Keratinocyte (primary cell): Measurements from ENCODE around the gene KRT7.
A peak's percentile ranks its signal among the peaks of the same experiment; 100 is the strongest.

Source experiments
- EZH2 ChIP-seq: IDR thresholded peaks from one replicate; pipeline ENCODE4 v1.6.1; 2012; ENCODE audit warnings: inconsistent platforms, mild to moderate bottlenecking, low read length, moderate library complexity
- TF ChIP-seq, protein P1 (sequence below), 3 experiments: IDR thresholded peaks in 1 of 3; conservative IDR thresholded peaks in 1 of 3; optimal IDR thresholded peaks in 1 of 3; 2 replicates in 2 of 3; 3 replicates in 1 of 3; pipeline versions ENCODE3 to v1.5.1; 2011; ENCODE audit warnings: low read length in 3 of 3, mild to moderate bottlenecking in 3 of 3, moderate library complexity in 2 of 3, control low read depth in 1 of 3, inconsistent platforms in 1 of 3; ENCODE audit not compliant: insufficient read depth in 2 of 3; ENCODE audit errors: extremely low read depth in 1 of 3

DNA sequence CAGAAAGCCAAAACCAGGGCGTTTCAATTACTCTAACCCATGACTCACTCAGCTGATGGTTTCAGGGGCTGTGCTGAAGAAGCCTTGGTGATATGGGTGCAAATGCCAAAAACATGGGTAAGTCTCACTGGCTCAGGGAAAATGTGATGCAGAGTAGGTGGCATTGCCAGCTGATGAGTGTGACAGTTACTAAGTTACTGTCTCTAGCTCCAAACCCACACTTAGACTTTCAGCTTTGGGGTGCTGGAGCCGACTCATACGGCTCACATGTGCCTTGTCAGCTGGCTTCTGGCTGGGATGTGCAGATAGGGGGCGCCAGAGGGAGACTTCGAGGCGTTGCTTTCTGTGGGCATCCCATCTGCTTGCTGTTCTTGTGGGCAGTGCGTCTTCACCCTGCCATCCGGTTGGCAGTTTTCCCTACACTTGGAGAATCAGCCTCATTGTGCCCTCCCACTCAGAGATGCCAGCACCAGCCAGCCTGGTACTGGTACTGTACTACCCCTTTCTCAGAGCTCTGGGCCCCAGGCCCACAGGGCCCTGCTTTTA is 11.1 kb upstream of the KRT7 start:
- TF ChIP-seq, protein P1, sequence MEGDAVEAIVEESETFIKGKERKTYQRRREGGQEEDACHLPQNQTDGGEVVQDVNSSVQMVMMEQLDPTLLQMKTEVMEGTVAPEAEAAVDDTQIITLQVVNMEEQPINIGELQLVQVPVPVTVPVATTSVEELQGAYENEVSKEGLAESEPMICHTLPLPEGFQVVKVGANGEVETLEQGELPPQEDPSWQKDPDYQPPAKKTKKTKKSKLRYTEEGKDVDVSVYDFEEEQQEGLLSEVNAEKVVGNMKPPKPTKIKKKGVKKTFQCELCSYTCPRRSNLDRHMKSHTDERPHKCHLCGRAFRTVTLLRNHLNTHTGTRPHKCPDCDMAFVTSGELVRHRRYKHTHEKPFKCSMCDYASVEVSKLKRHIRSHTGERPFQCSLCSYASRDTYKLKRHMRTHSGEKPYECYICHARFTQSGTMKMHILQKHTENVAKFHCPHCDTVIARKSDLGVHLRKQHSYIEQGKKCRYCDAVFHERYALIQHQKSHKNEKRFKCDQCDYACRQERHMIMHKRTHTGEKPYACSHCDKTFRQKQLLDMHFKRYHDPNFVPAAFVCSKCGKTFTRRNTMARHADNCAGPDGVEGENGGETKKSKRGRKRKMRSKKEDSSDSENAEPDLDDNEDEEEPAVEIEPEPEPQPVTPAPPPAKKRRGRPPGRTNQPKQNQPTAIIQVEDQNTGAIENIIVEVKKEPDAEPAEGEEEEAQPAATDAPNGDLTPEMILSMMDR (optimal IDR thresholded peaks at IDR 0.05 in 1 of 3, IDR thresholded peaks at IDR 0.05 in 1 of 3, conservative IDR thresholded peaks at IDR 0.05 in 1 of 3; ENCODE audit: extremely low read depth in 1 of 3, insufficient read depth in 2 of 3, low read length in 3 of 3), result peak; percentile 87 to 93 (median 91)
- no peak for TF ChIP-seq EZH2
